Chondrocyte (in vitro differentiated cells): Measurements from ENCODE around the gene FOSB. TPM values are rescaled to one million over a fixed set of nuclear protein-coding genes. Genes with fewer than 3 reads are reported as not detected.

Experiments used
- DNase-seq: peaks from one replicate; pipeline ENCODE4 v3.0.0; 2021; ENCODE audit warnings: mixed read lengths, low spot score
- H3K27ac Mint-ChIP-seq: one replicate; pipeline ENCODE4 v1.8.0; 2021; ENCODE audit warnings: mild to moderate bottlenecking, moderate library complexity, mixed read lengths; ENCODE audit not compliant: unreplicated experiment
- H3K27me3 Mint-ChIP-seq: 2 replicates; pipeline ENCODE4 v1.8.0; 2021; ENCODE audit warnings: low read depth, mixed read lengths
- H3K36me3 Mint-ChIP-seq: 2 replicates; pipeline ENCODE4 v1.8.0; 2021; ENCODE audit warnings: low read depth, mixed read lengths
- H3K4me1 Mint-ChIP-seq: 2 replicates; pipeline ENCODE4 v1.8.0; 2021; ENCODE audit warnings: low read depth, mild to moderate bottlenecking, mixed read lengths
- H3K4me3 Mint-ChIP-seq: one replicate; pipeline ENCODE4 v1.8.0; 2021; ENCODE audit warnings: mild to moderate bottlenecking, moderate library complexity, mixed read lengths; ENCODE audit not compliant: unreplicated experiment
- H3K9me3 Mint-ChIP-seq: 2 replicates; pipeline ENCODE4 v1.8.0; 2021; ENCODE audit warnings: low read depth, mixed read lengths
- total RNA-seq: library from RNA; stranded (reverse); gene quantifications from 3 replicates; pipeline ENCODE4 v1.2.1, GENCODE V29; 2021
- TF ChIP-seq, protein P1 (sequence below): fragments of 200-600 bp; sonication (generic); IDR thresholded peaks from 2 replicates; pipeline ENCODE4 v1.5.0; 2021; ENCODE audit warnings: antibody characterized with exemption, mild to moderate bottlenecking, moderate library complexity

FOSB gene
- total RNA-seq, 1 donor from 2014 or later: 43.8 TPM

DNA sequence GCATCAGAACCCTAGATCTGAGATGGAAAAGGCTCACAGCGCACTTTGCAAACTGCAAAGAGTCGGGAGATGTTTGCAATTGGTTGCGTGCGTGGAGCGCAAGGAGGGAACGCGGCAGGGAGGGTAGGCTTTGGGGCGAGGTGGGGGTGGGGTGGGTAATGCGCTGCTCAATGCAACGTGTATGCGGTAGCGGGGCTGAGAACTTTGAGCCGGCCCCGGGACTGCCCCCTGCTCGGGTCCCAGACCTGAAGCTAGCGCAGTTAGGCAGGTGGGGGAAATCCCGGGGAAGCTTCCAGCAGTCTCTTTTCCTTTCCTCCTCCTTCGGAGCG, 971 bp downstream of the FOSB start:
- Mint-ChIP-seq H3K36me3 (peaks cover 7% of the 10 kb centered on the region), H3K9me3 (no peaks in the 10 kb centered on the region), H3K4me1 (peaks cover 29% of the 10 kb centered on the region), H3K27ac (peak overlapping the region; percentile 97), H3K27me3 (no peaks in the 10 kb centered on the region), H3K4me3 (peak overlapping the region; percentile 89)
- DNase-seq: no peak
- TF ChIP-seq, protein P1, sequence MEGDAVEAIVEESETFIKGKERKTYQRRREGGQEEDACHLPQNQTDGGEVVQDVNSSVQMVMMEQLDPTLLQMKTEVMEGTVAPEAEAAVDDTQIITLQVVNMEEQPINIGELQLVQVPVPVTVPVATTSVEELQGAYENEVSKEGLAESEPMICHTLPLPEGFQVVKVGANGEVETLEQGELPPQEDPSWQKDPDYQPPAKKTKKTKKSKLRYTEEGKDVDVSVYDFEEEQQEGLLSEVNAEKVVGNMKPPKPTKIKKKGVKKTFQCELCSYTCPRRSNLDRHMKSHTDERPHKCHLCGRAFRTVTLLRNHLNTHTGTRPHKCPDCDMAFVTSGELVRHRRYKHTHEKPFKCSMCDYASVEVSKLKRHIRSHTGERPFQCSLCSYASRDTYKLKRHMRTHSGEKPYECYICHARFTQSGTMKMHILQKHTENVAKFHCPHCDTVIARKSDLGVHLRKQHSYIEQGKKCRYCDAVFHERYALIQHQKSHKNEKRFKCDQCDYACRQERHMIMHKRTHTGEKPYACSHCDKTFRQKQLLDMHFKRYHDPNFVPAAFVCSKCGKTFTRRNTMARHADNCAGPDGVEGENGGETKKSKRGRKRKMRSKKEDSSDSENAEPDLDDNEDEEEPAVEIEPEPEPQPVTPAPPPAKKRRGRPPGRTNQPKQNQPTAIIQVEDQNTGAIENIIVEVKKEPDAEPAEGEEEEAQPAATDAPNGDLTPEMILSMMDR: no peak

DNA sequence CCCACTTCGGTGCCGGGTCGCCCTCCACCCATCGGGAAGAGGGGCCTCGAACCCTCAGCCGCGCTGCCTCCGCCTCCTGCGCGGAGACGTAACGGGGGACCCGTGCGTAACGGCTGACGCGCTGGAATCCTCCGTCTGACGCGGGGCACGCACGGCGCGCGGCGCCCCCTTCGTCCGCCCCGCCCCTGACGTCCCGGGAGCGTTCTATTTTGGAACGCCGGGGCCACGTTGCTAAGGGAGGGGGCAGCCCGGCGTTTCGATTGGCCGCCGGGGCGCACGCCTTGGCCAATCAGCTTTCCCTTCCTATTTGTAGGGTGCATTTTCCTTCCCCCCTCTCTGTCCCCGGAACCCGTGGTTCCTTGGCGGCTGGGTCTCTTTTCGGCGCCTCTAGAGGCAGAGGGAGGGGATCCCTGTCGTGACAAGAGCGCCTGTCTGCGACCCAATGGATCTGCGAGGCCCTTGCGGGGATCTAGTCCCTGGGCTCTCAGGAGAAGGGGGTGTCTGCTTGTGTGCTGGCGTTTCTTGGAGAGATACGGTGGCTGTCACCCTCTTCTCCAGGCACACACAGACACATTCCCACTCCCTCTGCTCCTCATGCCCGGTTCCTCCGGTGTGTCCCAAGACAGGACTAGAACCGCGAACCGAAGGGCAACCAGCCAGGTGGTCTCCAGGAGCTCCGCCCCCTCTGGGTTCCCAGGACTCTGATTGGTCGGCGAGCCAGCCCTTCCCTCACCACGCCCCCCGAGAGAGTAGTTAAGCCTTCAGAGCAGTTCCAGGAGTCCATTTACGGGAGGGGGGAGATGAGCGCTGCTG, 1.5 kb downstream of the FOSB start:
- TF ChIP-seq, protein P1: peak; percentile 9
- H3K27me3 Mint-ChIP-seq: no peaks in the 10 kb centered on the region
- H3K9me3 Mint-ChIP-seq: no peaks in the 10 kb centered on the region
- H3K27ac Mint-ChIP-seq: peak overlapping the region; percentile 97
- peak overlapping the region; percentile 89 for H3K4me3 Mint-ChIP-seq
- peak; percentile 97 for DNase-seq
- peaks cover 29% of the 10 kb centered on the region for H3K4me1 Mint-ChIP-seq
- peaks cover 8% of the 10 kb centered on the region for H3K36me3 Mint-ChIP-seq

DNA sequence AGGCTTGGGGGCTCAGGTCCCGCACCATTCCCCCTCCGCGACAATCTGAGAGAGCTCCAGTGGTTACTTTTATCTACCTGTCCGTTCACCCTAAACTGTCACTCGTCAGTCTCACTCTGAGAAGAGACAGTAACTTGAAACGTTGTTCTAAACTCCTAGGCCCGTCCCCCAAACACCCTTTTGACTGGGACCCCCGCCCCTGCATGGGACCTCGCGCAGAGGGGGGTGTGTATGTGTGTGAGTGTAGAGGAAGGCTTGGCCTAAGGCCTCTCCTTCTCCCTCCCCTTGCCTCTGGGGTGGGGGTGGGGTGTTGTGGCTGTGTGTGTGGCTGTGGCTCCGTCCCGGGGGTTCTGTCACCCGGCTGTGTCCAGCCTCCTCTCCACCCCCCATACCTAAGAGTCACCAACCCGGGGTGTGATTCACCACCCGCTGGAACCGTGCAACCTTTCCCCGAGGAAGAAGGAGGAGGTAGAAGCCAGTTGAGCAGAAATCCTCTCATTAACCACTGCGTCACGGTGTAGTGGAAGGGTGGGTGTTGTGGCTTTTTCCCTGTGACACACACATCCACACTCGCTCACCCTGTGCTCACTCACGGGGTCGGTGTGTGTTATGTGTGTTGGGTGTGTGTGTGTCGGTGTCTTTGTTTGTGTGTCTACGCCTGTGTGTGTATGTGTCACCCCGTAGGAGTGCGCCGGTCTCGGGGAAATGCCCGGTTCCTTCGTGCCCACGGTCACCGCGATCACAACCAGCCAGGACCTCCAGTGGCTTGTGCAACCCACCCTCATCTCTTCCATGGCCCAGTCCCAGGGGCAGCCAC, 2.4 kb downstream of the FOSB start:
- peaks cover 29% of the 10 kb centered on the region for H3K4me1 Mint-ChIP-seq
- H3K4me3 Mint-ChIP-seq: peak overlapping the region; percentile 89
- no peaks in the 10 kb centered on the region for H3K9me3 Mint-ChIP-seq
- TF ChIP-seq, protein P1: no peak
- peaks cover 8% of the 10 kb centered on the region for H3K36me3 Mint-ChIP-seq
- DNase-seq: no peak
- peak overlapping the region; percentile 97 for H3K27ac Mint-ChIP-seq
- H3K27me3 Mint-ChIP-seq: no peaks in the 10 kb centered on the region

DNA sequence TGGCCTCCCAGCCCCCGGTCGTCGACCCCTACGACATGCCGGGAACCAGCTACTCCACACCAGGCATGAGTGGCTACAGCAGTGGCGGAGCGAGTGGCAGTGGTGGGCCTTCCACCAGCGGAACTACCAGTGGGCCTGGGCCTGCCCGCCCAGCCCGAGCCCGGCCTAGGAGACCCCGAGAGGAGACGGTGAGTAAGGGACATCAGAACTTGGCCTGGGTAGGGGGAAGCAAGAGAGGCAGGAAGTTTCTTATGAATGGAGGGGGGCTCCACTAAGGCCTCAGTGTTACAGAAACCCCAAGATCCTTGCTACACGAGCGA, 2.9 kb downstream of the FOSB start:
- no peak for DNase-seq
- no peaks in the 10 kb centered on the region for H3K9me3 Mint-ChIP-seq
- peak overlapping the region; percentile 32 for H3K27ac Mint-ChIP-seq
- peaks cover 8% of the 10 kb centered on the region for H3K36me3 Mint-ChIP-seq
- TF ChIP-seq, protein P1: no peak
- H3K4me3 Mint-ChIP-seq: peak overlapping the region; percentile 89
- H3K4me1 Mint-ChIP-seq: peaks cover 29% of the 10 kb centered on the region
- no peaks in the 10 kb centered on the region for H3K27me3 Mint-ChIP-seq

DNA sequence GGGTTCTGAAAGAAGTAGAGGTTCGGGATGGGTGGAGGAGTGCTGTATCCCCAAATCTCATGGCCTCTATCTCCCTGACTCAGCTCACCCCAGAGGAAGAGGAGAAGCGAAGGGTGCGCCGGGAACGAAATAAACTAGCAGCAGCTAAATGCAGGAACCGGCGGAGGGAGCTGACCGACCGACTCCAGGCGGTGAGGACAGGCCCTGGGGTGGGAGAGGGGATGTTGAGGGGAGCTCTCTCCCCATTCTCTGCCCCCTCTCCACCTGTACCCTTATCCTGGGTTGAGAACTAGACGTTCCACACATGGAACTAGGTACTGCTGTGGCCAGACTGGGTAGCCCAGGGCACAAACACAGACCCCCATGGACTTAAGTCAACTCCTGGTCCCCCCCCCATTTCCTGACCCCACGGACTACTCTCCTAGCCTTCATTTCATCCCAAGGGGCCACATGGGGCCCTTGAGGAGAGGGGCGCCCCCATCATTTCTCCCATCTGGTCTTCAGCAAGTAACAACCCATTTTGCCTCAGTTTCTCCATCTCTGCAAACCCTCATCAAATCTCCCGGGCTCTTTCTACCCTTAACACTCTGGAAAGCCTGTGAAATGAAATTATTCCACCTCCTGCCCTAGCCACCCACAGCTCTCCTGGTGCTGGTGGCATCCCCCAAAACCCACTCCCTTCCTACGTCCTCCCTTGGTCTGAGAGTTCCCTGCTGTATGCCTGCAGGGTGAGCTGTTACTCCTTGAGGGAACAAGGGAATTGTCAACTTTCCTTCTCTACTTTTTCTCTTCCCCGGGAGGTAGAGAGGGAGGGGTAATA, 3.5 kb downstream of the FOSB start:
- TF ChIP-seq, protein P1: no peak
- Mint-ChIP-seq H3K9me3 (no peaks in the 10 kb centered on the region), H3K36me3 (peaks cover 8% of the 10 kb centered on the region), H3K27me3 (no peaks in the 10 kb centered on the region), H3K4me1 (peaks cover 29% of the 10 kb centered on the region), H3K27ac (peak overlapping the region; percentile 32), H3K4me3 (peak overlapping the region; percentile 35)
- DNase-seq: no peak
